Thoracic aorta (tissue), 2 donors: ENCODE data around the gene EPM2A. TPM values are rescaled to one million over a fixed set of nuclear protein-coding genes. Genes with fewer than 3 reads are reported as not detected.
"Not testable (repeated sequence)": the region's sequence is repeated elsewhere in the genome, so short reads cannot be mapped to it uniquely, and the experiment has no call there.

Experiments
- ATAC-seq: fragments of 150-250 bp; one replicate; pipeline ENCODE4 v1.8.0; 2017; ENCODE audit warnings: low read depth; ENCODE audit not compliant: insufficient number of reproducible peaks, low FRiP score
- DNase-seq: peaks from one replicate; pipeline ENCODE4 v3.0.0-alpha.2; 2020; ENCODE audit warnings: low spot score
- H3K27ac ChIP-seq, 2 donors: fragments of 200-600 bp; sonication (generic); 1 replicate in 1 of 2; 2 replicates in 1 of 2; pipeline ENCODE4 v1.5.1; 2016; ENCODE audit warnings: mild to moderate bottlenecking in 2 of 2, moderate library complexity in 2 of 2
- H3K27me3 ChIP-seq: fragments of 200-600 bp; sonication (generic); replicated peaks from 2 replicates; pipeline ENCODE4 v1.6.0; 2016; ENCODE audit warnings: mild to moderate bottlenecking; ENCODE audit not compliant: insufficient read depth
- H3K36me3 ChIP-seq: fragments of 200-600 bp; sonication (generic); one replicate; pipeline ENCODE4 v1.5.1; 2016
- H3K4me1 ChIP-seq, 2 donors: fragments of 200-600 bp; sonication (generic); 1 replicate in 1 of 2; 2 replicates in 1 of 2; pipeline versions ENCODE4 v1.5.1 to v1.6.0; 2016; ENCODE audit warnings: low read depth in 2 of 2, mild to moderate bottlenecking in 1 of 2; ENCODE audit not compliant: control insufficient read depth in 1 of 2
- H3K4me3 ChIP-seq: fragments of 200-600 bp; sonication (generic); 2 replicates; pipeline ENCODE4 v1.5.1; 2016; ENCODE audit warnings: mild to moderate bottlenecking
- H3K9me3 ChIP-seq: fragments of 200-600 bp; sonication (generic); 2 replicates; pipeline ENCODE4 v1.5.1; 2016
- total RNA-seq, 2 donors: library from RNA; depleted of rRNA; stranded (reverse); fragments of >200 nt; gene quantifications; one replicate each; pipeline versions ENCODE4 v1.1.0 to v1.2.3, GENCODE V29; 2016
- TF ChIP-seq, protein P1 (sequence below): fragments of 200-600 bp; sonication (generic); IDR thresholded peaks from one replicate; pipeline ENCODE4 v1.5.1; 2019; ENCODE audit warnings: antibody characterized with exemption

EPM2A gene
- total RNA-seq, 2 donors from 2014 or later: 26.5 to 45.4 TPM

- TF ChIP-seq, protein P1, sequence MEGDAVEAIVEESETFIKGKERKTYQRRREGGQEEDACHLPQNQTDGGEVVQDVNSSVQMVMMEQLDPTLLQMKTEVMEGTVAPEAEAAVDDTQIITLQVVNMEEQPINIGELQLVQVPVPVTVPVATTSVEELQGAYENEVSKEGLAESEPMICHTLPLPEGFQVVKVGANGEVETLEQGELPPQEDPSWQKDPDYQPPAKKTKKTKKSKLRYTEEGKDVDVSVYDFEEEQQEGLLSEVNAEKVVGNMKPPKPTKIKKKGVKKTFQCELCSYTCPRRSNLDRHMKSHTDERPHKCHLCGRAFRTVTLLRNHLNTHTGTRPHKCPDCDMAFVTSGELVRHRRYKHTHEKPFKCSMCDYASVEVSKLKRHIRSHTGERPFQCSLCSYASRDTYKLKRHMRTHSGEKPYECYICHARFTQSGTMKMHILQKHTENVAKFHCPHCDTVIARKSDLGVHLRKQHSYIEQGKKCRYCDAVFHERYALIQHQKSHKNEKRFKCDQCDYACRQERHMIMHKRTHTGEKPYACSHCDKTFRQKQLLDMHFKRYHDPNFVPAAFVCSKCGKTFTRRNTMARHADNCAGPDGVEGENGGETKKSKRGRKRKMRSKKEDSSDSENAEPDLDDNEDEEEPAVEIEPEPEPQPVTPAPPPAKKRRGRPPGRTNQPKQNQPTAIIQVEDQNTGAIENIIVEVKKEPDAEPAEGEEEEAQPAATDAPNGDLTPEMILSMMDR: no peak
- DNase-seq (no peak), ATAC-seq (no peak)
- no peaks in the 10 kb centered on the region for H3K27me3 ChIP-seq
- no peaks in the 10 kb centered on the region for H3K4me1 ChIP-seq
- no peaks in the 10 kb centered on the region for H3K36me3 ChIP-seq
- no peak overlapping the region for H3K4me3 ChIP-seq
- no peak overlapping the region for H3K27ac ChIP-seq
- H3K9me3 ChIP-seq: no peaks in the 10 kb centered on the region
Measured at GRCh38 chr6:145752638-145753037, 17.3 kb upstream of the EPM2A start.

- ATAC-seq (no peak), DNase-seq (no peak)
- TF ChIP-seq, protein P1: no peak
- no peaks in the 10 kb centered on the region for H3K36me3 ChIP-seq
- no peaks in the 10 kb centered on the region for H3K27me3 ChIP-seq
- no peak overlapping the region for H3K27ac ChIP-seq
- no peaks in the 10 kb centered on the region for H3K4me1 ChIP-seq
- H3K9me3 ChIP-seq: no peaks in the 10 kb centered on the region
- peak overlapping the region; percentile 9 for H3K4me3 ChIP-seq
Measured at GRCh38 chr6:145749632-145750031, 14.3 kb upstream of the EPM2A start.

- ATAC-seq (no peak), DNase-seq (no peak)
- no peaks in the 10 kb centered on the region for H3K27me3 ChIP-seq
- H3K4me1 ChIP-seq: no peaks in the 10 kb centered on the region
- TF ChIP-seq, protein P1: no peak
- no peaks in the 10 kb centered on the region for H3K9me3 ChIP-seq
- no peak overlapping the region for H3K27ac ChIP-seq
- H3K4me3 ChIP-seq: no peak overlapping the region
- H3K36me3 ChIP-seq: no peaks in the 10 kb centered on the region
Measured at GRCh38 chr6:145745861-145746260, 10.5 kb upstream of the EPM2A start.

- ATAC-seq (no peak), DNase-seq (no peak)
- Histone ChIP-seq H3K27me3 (no peaks in the 10 kb centered on the region), H3K4me3 (no peak overlapping the region), H3K27ac (no peak overlapping the region), H3K4me1 (no peaks in the 10 kb centered on the region), H3K9me3 (no peaks in the 10 kb centered on the region), H3K36me3 (no peaks in the 10 kb centered on the region)
- TF ChIP-seq, protein P1: no peak
Measured at GRCh38 chr6:145744619-145745018, 9.3 kb upstream of the EPM2A start.

GRCh38 chr6:145743332-145743731 is 8.0 kb upstream of the EPM2A start:
- Histone ChIP-seq H3K4me1 (no peaks in the 10 kb centered on the region), H3K4me3 (no peak overlapping the region), H3K27me3 (no peaks in the 10 kb centered on the region), H3K36me3 (no peaks in the 10 kb centered on the region), H3K27ac (no peak overlapping the region), H3K9me3 (no peaks in the 10 kb centered on the region)
- DNase-seq (no peak), ATAC-seq (no peak)
- TF ChIP-seq, protein P1: no peak

DNA sequence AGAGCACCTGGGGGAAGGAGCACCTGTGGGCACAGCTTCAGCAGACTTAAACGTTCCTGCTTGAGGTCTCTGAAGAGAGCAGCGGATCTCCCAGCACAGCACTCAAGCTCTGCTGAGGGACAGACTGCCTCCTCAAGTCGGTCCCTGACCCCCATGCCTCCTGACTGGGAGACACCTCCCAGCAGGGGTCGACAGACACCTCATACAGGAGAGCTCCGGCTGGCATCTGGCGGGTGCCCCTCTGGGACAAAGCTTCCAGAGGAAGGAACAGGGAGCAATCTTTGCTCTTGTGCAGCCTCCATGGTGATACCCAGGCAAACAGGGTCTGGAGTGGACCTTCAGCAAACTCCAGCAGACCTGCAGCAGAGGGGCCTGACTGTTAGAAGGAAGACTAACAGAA is 7.2 kb upstream of the EPM2A start:
- not testable (repeated sequence) for ATAC-seq, H3K27me3 ChIP-seq, DNase-seq, H3K4me3 ChIP-seq, H3K9me3 ChIP-seq, H3K4me1 ChIP-seq, H3K36me3 ChIP-seq, H3K27ac ChIP-seq

DNA sequence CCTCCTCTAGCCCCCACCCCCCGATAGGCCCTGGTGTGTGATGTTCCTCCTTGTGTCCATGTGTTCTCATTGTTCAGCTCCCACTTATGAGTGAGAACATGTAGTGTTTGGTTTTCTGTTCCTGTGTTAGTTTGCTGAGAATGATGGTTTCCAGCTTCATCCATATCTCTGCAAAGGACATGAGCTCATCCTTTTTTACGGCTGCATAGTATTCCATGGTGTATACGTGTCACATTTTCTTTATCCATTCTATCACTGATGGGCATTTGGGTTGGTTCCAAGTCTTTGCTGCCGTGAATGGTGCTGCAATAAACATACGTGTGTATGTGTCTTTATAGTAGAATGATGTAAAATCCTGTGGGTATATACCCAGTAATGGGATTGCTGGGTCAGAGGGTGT is 4.4 kb upstream of the EPM2A start:
- DNase-seq, H3K9me3 ChIP-seq, H3K27ac ChIP-seq, ATAC-seq, H3K36me3 ChIP-seq, H3K4me3 ChIP-seq, H3K27me3 ChIP-seq: not testable (repeated sequence)
- peaks cover 4 to 18% of the 10 kb centered on the region in 2 donors for H3K4me1 ChIP-seq
